DMS114 treated with DMSO at 0.1 percent for 48 hours (cell line): ENCODE results near the gene TBX2.

Source experiments
- DNase-seq: peaks from one replicate; lab custom pipeline; 2025; ENCODE audit not compliant: unreplicated experiment; lab: John Stamatoyannopoulos, UW

Gene TBX2

GRCh38 chr17:61412860-61413660 lies 13.4 kb downstream of the TBX2 start:
- DNase-seq: no peak

DNA sequence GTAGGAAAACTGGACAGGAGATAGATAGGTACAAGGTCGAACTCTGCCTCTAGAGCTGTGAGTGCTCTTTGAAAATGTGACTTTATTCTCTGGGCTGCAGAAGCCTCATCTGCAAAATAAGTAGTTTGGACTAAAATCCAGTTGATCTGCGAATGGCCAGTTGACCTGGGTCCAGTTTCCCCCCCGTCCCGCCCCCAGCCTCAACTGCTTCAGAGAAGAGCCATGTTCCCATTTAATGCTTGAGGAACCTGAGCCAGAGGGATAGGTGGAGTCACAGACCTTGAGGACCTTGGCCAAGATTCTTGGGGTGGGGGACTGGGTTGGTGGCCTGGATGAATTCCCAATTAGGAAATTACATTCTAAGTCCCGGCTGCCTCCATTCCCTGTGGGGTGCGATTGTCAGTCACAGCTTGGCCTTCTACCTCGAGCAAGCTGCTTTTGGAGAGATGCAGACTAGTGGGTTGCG lies 14.1 kb downstream of the TBX2 start:
- no peak for DNase-seq

- no peak for DNase-seq
Observed at GRCh38 chr17:61414141-61414935, 14.7 kb downstream of the TBX2 start.

GRCh38 chr17:61414936-61415251 lies 15.3 kb downstream of the TBX2 start:
- no peak for DNase-seq

GRCh38 chr17:61415374-61416210 lies 15.9 kb downstream of the TBX2 start:
- DNase-seq: no peak

- DNase-seq: no peak
Observed at GRCh38 chr17:61416211-61416539, 16.5 kb downstream of the TBX2 start.

GRCh38 chr17:61416540-61417363 lies 17.1 kb downstream of the TBX2 start:
- peak; percentile 72 for DNase-seq

GRCh38 chr17:61418449-61418848 lies 18.8 kb downstream of the TBX2 start:
- DNase-seq: no peak

GRCh38 chr17:61419496-61420046 lies 19.9 kb downstream of the TBX2 start:
- DNase-seq: no peak

- no peak for DNase-seq
Observed at GRCh38 chr17:61420052-61420451, 20.4 kb downstream of the TBX2 start.

DNA sequence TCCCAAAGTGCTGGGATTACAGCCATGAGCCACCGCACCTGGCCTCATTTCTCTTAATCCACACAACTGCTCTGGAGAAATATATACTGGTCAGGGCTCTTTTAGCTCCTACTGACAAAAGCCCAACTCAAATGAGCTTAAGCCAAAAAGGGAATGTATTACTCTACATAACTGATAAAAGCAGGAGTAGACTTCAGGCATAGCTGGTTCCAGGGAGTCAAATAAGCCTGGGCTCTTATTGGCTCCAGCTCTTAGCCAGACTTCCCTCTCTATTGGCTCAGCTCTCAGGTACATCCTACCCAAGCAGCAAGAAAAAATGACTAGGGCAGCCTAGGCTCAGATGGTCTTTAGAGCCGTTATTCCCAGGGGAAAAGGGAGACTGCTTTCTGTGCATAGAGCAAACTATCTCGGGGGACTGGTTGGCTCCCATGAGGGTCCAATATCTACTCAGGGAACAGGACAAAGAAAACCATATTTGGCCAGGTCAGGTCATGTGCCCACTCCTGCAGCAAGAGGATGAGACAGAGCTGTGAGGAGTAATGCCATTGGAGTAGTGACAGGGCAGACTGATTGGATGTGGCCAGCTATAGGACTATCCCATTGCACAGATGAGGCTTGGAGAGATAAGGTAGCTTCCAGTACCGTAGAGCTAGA lies 21.2 kb downstream of the TBX2 start:
- DNase-seq: no peak

- DNase-seq: no peak
Observed at GRCh38 chr17:61421460-61421859, 21.8 kb downstream of the TBX2 start.

DNA sequence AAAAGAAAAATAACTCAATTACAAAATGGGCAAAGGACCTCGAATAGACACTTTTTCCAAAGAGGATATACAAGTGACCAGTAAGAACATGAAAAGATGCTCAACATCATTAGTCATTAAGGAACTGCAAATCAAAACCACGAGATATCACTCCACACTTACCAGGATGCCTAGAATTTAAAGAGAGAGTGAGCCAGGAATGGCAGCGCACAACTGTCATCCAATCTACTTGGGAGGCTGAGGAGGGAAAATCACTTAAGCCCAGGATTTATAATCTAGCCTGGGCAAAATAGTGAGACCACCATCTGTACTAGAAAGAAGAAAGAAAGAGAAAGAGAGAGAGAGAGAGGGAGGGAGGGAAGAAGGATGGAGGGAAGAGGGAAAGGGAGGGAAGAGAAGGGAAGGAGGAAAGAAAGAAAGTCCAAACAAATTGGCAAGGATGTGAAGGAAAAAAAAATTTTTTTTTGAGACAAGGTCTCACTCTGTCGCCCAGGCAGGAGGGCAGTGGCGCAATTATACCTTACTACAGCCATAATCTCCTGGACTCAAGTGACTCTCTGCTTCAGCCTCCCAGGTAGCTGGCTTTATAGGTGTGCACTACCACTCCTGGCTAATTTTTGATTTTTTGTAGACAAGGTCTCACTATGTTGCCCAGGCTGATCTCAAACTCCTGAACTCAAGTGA lies 22.6 kb downstream of the TBX2 start:
- DNase-seq: no peak

- DNase-seq: no peak
Observed at GRCh38 chr17:61422869-61423268, 23.2 kb downstream of the TBX2 start.

- DNase-seq: no peak
Observed at GRCh38 chr17:61423967-61424649, 24.5 kb downstream of the TBX2 start.

GRCh38 chr17:61425682-61426481 lies 26.2 kb downstream of the TBX2 start:
- DNase-seq: no peak

DNA sequence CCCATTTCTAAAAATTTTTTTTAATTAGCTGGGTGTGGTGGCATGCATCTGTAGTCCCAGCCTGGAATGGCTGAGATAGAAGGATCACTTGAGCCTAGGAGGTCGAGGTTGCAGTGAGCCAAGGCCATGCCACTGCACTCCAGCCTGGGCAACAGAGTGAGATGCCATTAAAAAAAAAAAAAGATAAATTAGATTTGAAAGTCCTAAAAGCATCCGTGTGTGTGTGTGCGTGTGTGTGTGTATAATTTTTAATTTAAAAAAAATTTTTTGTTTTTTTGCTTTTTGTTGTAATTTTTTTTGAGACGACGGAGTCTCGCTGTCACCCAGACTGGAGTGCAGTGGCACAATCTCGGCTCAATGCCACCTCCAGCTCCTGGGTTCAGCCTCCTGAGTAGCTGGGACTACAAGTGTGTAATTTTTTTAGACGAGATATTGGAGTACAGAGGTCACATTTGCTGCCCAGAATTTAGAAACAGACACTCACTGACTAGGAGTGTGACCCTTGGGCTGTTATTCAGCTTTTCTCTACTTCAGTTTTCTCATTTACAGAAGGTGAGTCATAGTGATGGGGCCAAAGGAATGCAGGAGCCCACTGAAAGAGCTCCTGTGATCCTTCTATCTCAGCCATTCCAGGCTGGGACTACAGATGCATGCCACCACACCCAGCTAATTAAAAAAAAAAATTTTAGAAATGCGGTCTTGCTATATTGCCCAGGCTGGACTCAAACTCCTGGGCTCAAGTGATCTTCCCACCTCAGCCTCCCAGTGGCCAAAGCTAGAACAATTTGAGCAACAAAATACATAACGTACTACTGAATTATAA lies 27.1 kb downstream of the TBX2 start:
- DNase-seq: no peak
